SK-N-SH (cell line): ENCODE data around the gene STX2.
"Not testable (repeated sequence)": the region's sequence is repeated elsewhere in the genome, so short reads cannot be mapped to it uniquely, and the experiment has no call there.

Experiments used
- EP300 ChIP-seq, 2 experiments: IDR thresholded peaks; 2 replicates each; pipeline versions ENCODE4 v1.4.0 to v1.6.1; 2012; ENCODE audit warnings: borderline replicate concordance in 1 of 2, low read depth in 1 of 2, low read length in 1 of 2
- POLR2AphosphoS5 ChIP-seq: IDR thresholded peaks from 2 replicates; pipeline ENCODE4 v1.6.1; 2012; ENCODE audit warnings: low read depth, low read length
- SMC3 ChIP-seq: IDR thresholded peaks from 2 replicates; pipeline ENCODE4 v1.6.1; 2012; ENCODE audit warnings: low read depth, low read length, improper control_type of control experiment
- TAF1 ChIP-seq: IDR thresholded peaks from 2 replicates; pipeline ENCODE4 v1.6.1; 2012; ENCODE audit warnings: low read depth, mild to moderate bottlenecking, low read length, moderate library complexity, borderline replicate concordance
- TCF12 ChIP-seq: IDR thresholded peaks from 2 replicates; pipeline ENCODE4 v1.4.0; 2012
- TF ChIP-seq, protein P1 (sequence below): IDR thresholded peaks from 2 replicates; pipeline ENCODE4; 2012
- TF ChIP-seq, protein P2 (sequence below): fragments of 200-600 bp; sonication (generic); IDR thresholded peaks from 2 replicates; pipeline ENCODE4 v1.6.1; 2017; ENCODE audit warnings: antibody characterized with exemption, mild to moderate bottlenecking, moderate library complexity
- TF ChIP-seq, protein P3 (sequence below): fragments of 150-350 bp; IDR thresholded peaks from 2 replicates; pipeline ENCODE4 v1.6.1; 2017; ENCODE audit warnings: antibody characterized with exemption, low read length, low read depth, borderline replicate concordance

DNA sequence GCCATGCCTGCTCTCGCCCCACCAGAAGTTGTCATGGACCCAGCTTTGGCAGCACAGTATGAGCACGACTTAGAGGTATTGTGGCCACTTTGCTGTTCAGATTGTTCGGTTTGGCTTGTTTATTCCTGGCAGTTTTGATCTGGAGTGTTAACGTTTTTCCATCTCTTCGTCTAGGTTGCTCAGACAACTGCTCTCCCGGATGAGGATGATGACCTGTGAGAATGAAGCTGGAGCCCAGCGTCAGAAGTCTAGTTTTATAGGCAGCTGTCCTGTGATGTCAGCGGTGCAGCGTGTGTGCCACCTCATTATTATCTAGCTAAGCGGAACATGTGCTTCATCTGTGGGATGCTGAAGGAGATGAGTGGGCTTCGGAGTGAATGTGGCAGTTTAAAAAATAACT, 36.7 kb upstream of the STX2 start:
- TF ChIP-seq, protein P1, sequence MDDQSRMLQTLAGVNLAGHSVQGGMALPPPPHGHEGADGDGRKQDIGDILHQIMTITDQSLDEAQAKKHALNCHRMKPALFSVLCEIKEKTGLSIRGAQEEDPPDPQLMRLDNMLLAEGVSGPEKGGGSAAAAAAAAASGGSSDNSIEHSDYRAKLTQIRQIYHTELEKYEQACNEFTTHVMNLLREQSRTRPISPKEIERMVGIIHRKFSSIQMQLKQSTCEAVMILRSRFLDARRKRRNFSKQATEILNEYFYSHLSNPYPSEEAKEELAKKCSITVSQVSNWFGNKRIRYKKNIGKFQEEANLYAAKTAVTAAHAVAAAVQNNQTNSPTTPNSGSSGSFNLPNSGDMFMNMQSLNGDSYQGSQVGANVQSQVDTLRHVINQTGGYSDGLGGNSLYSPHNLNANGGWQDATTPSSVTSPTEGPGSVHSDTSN = not testable (repeated sequence)
- TF ChIP-seq, protein P2, sequence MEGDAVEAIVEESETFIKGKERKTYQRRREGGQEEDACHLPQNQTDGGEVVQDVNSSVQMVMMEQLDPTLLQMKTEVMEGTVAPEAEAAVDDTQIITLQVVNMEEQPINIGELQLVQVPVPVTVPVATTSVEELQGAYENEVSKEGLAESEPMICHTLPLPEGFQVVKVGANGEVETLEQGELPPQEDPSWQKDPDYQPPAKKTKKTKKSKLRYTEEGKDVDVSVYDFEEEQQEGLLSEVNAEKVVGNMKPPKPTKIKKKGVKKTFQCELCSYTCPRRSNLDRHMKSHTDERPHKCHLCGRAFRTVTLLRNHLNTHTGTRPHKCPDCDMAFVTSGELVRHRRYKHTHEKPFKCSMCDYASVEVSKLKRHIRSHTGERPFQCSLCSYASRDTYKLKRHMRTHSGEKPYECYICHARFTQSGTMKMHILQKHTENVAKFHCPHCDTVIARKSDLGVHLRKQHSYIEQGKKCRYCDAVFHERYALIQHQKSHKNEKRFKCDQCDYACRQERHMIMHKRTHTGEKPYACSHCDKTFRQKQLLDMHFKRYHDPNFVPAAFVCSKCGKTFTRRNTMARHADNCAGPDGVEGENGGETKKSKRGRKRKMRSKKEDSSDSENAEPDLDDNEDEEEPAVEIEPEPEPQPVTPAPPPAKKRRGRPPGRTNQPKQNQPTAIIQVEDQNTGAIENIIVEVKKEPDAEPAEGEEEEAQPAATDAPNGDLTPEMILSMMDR = not testable (repeated sequence)
- TF ChIP-seq TAF1; POLR2AphosphoS5; SMC3; EP300 (IDR thresholded peaks at IDR 0.05; ENCODE audit: borderline replicate concordance in 1 of 2, low read depth in 1 of 2, low read length in 1 of 2); TCF12: not testable (repeated sequence)
- TF ChIP-seq, protein P3, sequence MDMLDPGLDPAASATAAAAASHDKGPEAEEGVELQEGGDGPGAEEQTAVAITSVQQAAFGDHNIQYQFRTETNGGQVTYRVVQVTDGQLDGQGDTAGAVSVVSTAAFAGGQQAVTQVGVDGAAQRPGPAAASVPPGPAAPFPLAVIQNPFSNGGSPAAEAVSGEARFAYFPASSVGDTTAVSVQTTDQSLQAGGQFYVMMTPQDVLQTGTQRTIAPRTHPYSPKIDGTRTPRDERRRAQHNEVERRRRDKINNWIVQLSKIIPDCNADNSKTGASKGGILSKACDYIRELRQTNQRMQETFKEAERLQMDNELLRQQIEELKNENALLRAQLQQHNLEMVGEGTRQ = not testable (repeated sequence)
